Hypothalamus (tissue), 51 donors: Measurements from ENCODE around the gene DAP3.
"Not testable (repeated sequence)": the region's sequence is repeated elsewhere in the genome, so short reads cannot be mapped to it uniquely, and the experiment has no call there.

Experiments
- DNase-seq, 51 donors: peaks; one replicate each; lab custom pipeline; 2025; lab: John Stamatoyannopoulos, UW

The DAP3 gene

GRCh38 chr1:155763989-155764388, 75.1 kb downstream of the DAP3 start:
- not testable (repeated sequence) for DNase-seq

DNA sequence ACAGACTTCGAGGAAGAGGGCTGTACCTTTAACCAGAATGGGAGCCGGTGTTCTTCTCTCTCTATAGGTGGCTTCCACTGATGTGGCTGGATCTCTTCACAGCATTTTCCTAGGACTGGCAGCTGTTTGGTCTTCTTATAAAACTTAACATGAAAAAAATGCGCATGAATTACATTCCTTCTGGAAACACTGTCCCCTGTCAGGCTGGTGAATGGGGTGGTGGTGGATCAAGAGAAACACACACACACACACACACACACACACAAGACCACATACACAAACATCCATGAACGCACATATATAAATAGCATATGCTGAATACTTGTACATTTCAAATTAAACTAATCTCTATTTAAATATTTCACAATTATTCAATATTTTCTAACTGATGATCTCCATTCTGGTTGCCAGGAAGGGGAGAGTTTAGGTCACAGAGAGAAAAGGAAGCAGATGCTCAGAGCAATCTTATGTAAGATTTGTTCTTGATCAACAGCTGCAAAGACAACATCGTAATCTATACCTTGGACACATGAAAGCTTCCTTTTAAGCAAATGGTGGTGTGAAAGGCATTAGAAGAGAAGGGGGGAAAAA, 78.6 kb downstream of the DAP3 start:
- DNase-seq, result not testable (repeated sequence)

DNA sequence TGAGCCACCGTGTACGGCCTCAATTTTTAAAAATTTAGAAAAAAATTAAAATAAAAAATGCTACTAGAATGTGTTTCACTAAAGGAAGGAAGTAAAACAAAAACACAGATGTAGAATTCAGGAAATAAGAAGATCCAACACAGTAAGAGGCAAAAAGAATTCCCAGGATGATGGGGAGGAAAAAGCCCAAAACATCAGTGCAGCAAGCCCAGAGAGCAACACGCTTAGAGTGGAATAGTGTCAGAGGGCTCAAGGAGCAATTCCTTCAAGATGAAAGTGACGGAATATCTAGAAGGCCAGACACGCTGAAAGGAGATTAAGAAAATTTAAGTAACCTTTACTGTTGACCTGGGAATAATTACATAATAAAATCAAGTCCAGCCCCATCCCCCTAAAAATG, 80.4 kb downstream of the DAP3 start:
- DNase-seq, result no peak

DNA sequence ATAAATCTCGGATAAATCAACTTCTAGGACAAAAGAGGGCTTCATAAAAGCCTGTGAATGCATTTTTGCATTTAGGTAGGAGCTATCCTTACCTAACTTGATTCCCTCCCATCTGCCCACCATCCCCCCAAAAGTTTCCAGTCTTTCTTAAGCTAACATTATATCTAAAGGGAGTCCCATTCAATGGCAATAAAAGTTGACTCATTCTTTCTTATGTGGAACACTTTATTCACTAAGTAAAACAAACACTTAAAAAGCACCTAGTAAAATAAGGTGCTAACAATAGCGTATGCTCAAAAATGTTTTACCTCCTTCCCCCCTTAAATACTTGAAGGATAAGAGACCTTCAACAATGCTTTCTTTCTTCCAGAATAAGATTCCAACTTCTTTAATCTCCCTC, 84.3 kb downstream of the DAP3 start:
- DNase-seq, result no peak

DNA sequence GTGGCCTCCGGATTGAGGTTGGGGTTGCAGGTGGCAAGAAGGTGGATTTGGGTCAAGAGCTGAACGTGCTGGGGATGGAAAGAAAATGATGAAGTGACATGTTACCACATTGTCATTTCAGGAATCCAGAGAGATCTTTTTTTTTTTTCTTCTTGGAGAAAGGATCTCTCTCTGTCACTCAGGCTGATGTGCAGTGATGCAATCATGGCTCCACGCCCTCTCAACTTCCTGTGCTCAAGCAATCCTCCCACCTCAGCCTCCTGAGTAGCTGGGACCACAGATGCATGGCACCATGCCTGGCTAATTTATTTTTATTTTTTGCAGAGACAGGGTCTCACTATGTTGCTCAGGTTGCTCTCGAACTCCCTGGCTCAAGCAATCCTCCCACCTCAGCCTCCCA, 87.5 kb downstream of the DAP3 start:
- no peak for DNase-seq

DNA sequence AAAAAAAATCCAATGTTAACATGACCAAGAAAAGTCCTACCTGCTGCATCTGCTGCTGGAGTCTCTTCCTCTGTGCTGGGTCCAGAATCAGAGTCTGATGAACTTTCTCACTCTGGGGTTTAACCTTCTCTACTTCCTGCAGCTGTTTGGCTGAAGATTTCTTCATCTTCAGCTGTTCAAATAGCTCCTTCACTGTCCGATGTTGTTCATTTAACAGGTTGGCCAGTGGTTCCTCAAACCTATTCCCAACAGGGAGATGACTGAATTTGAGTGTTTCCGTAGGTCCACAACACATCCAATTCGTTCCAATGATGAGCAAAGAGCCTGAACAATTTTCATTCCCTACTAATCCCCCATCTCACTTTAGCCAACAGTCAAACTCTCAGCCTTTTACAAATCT, 88.7 kb downstream of the DAP3 start:
- DNase-seq, result no peak
